WERI-Rb-1 (cell line): Measurements from ENCODE around the gene CPLANE1.
"Not testable (repeated sequence)": the region's sequence is repeated elsewhere in the genome, so short reads cannot be mapped to it uniquely, and the experiment has no call there.

Experiments
- DNase-seq: peaks from one replicate; pipeline ENCODE4 v3.0.0-alpha.2; 2020
- H3K27ac ChIP-seq: fragments of 250-450 bp; sonication (Bioruptor Pico); 2 replicates; pipeline ENCODE4 v1.5.1; 2020; ENCODE audit warnings: mild to moderate bottlenecking, moderate library complexity
- H3K27me3 ChIP-seq: fragments of 250-450 bp; sonication (Bioruptor Pico); 2 replicates; pipeline ENCODE4 v1.5.1; 2021; ENCODE audit warnings: mild to moderate bottlenecking, low read depth, moderate library complexity; ENCODE audit not compliant: insufficient read depth, severe bottlenecking
- H3K36me3 ChIP-seq: fragments of 250-450 bp; sonication (Bioruptor Pico); 2 replicates; pipeline ENCODE4 v1.5.1; 2020; ENCODE audit warnings: mild to moderate bottlenecking, moderate library complexity
- H3K4me3 ChIP-seq: 2 replicates; pipeline ENCODE4 v1.5.1; 2011; ENCODE audit warnings: low read depth, mild to moderate bottlenecking, control low read depth, low read length
- H3K9me3 ChIP-seq: fragments of 250-450 bp; sonication (Bioruptor Pico); 2 replicates; pipeline ENCODE4 v1.5.1; 2021; ENCODE audit warnings: mild to moderate bottlenecking, moderate library complexity; ENCODE audit not compliant: severe bottlenecking
- CTCF ChIP-seq: IDR thresholded peaks from 2 replicates; pipeline ENCODE4 v1.5.1; 2011; ENCODE audit warnings: low read depth, mild to moderate bottlenecking, control low read depth, inconsistent platforms, low read length

Gene CPLANE1

GRCh38 chr5:37247036-37247435, 2.1 kb downstream of the CPLANE1 start:
- H3K4me3 ChIP-seq, result no peak overlapping the region
- H3K36me3 ChIP-seq, result peaks cover 15% of the 10 kb centered on the region
- H3K27ac ChIP-seq, result no peak overlapping the region
- no peak for TF ChIP-seq CTCF
- no peaks in the 10 kb centered on the region for H3K9me3 ChIP-seq
- no peaks in the 10 kb centered on the region for H3K27me3 ChIP-seq
- no peak for DNase-seq

GRCh38 chr5:37234288-37234687, 14.9 kb downstream of the CPLANE1 start:
- H3K27me3 ChIP-seq, result no peaks in the 10 kb centered on the region
- H3K27ac ChIP-seq, result no peak overlapping the region
- no peak for TF ChIP-seq CTCF
- H3K9me3 ChIP-seq, result no peaks in the 10 kb centered on the region
- H3K4me3 ChIP-seq, result no peak overlapping the region
- DNase-seq, result no peak
- peaks cover 36% of the 10 kb centered on the region for H3K36me3 ChIP-seq

- no peak for TF ChIP-seq CTCF
- Histone ChIP-seq H3K36me3 (peaks cover 15% of the 10 kb centered on the region), H3K4me3 (no peak overlapping the region), H3K27me3 (no peaks in the 10 kb centered on the region), H3K27ac (no peak overlapping the region), H3K9me3 (no peaks in the 10 kb centered on the region)
- DNase-seq, result no peak
These were observed 22.8 kb downstream of the CPLANE1 start for GRCh38 chr5:37226377-37226776.

- H3K27ac ChIP-seq, result no peak overlapping the region
- DNase-seq, result no peak
These were observed 27.0 kb downstream of the CPLANE1 start for GRCh38 chr5:37222181-37222580.

GRCh38 chr5:37220426-37220825, 28.8 kb downstream of the CPLANE1 start:
- H3K36me3 ChIP-seq, result peaks cover 21% of the 10 kb centered on the region
- DNase-seq, result not testable (repeated sequence)

More at GRCh38 chr5:37222181-37222580, 27.0 kb downstream of the CPLANE1 start:
- Histone ChIP-seq H3K4me3 (no peak overlapping the region), H3K9me3 (no peaks in the 10 kb centered on the region), H3K27me3 (no peaks in the 10 kb centered on the region), H3K36me3 (peaks cover 26% of the 10 kb centered on the region)
- TF ChIP-seq CTCF, result no peak

GRCh38 chr5:37219384-37219783, 29.8 kb downstream of the CPLANE1 start:
- H3K27ac ChIP-seq, result not testable (repeated sequence)
- peaks cover 18% of the 10 kb centered on the region for H3K36me3 ChIP-seq

More at GRCh38 chr5:37220426-37220825, 28.8 kb downstream of the CPLANE1 start:
- H3K9me3 ChIP-seq, H3K27ac ChIP-seq, H3K4me3 ChIP-seq, H3K27me3 ChIP-seq: not testable (repeated sequence)

GRCh38 chr5:37217976-37218375, 31.2 kb downstream of the CPLANE1 start:
- TF ChIP-seq CTCF, result no peak
- Histone ChIP-seq H3K36me3 (peaks cover 23% of the 10 kb centered on the region), H3K27ac (no peak overlapping the region), H3K27me3 (no peaks in the 10 kb centered on the region), H3K9me3 (no peaks in the 10 kb centered on the region), H3K4me3 (no peak overlapping the region)
- DNase-seq, result no peak

More at GRCh38 chr5:37219384-37219783, 29.8 kb downstream of the CPLANE1 start:
- H3K9me3 ChIP-seq, DNase-seq, H3K4me3 ChIP-seq, H3K27me3 ChIP-seq: not testable (repeated sequence)
